ENCODE results near the gene NCOR1.

Gene NCOR1

GRCh38 chr17:16215273-16215964 lies at the start of gene NCOR1:
NCOR1 (minus strand) TSS chr17:16215534; CDS start chr17:16194569, 20,965 bp downstream.
- Mint-ChIP-seq H3K9me3 (no peaks in the 10 kb centered on the region), H3K36me3 (ENCODE audit: low read depth) (no peaks in the 10 kb centered on the region), H3K27me3 (ENCODE audit: low read depth) (no peaks in the 10 kb centered on the region), H3K4me1 (peaks cover 31% of the 10 kb centered on the region), H3K27ac (peak within 1 kb of the TSS; percentile 89 to 100 (median 98)), H3K4me3 (peak within 1 kb of the TSS; percentile 92 to 98 (median 93))
- TF ChIP-seq CTCF (IDR thresholded peaks at IDR 0.05; ENCODE audit: unreplicated experiment in 3 of 3), result peak; percentile 22 to 32 (median 32)

- H3K36me3 Mint-ChIP-seq (ENCODE audit: low read depth), result peaks cover 10% of the 10 kb centered on the region
- H3K27ac Mint-ChIP-seq, result no peak overlapping the region
- peaks cover 6% of the 10 kb centered on the region for H3K4me1 Mint-ChIP-seq
- TF ChIP-seq CTCF (IDR thresholded peaks at IDR 0.05; ENCODE audit: unreplicated experiment in 3 of 3), result no peak
- no peaks in the 10 kb centered on the region for H3K9me3 Mint-ChIP-seq
- no peak overlapping the region for H3K4me3 Mint-ChIP-seq
- H3K27me3 Mint-ChIP-seq (ENCODE audit: low read depth), result no peaks in the 10 kb centered on the region
These were observed 46.9 kb upstream of the NCOR1 start for GRCh38 chr17:16262201-16262600.

- Mint-ChIP-seq H3K36me3 (ENCODE audit: low read depth) (peaks cover 7% of the 10 kb centered on the region), H3K27ac (no peak overlapping the region), H3K27me3 (ENCODE audit: low read depth) (no peaks in the 10 kb centered on the region), H3K4me1 (peaks cover 7% of the 10 kb centered on the region), H3K4me3 (no peak overlapping the region), H3K9me3 (no peaks in the 10 kb centered on the region)
- no peak for TF ChIP-seq CTCF (IDR thresholded peaks at IDR 0.05; ENCODE audit: unreplicated experiment in 3 of 3)
These were observed 45.7 kb upstream of the NCOR1 start for GRCh38 chr17:16261049-16261448.

GRCh38 chr17:16259926-16260325 lies 44.6 kb upstream of the NCOR1 start:
- peaks cover 7% of the 10 kb centered on the region for H3K36me3 Mint-ChIP-seq (ENCODE audit: low read depth)
- no peaks in the 10 kb centered on the region for H3K27me3 Mint-ChIP-seq (ENCODE audit: low read depth)
- H3K27ac Mint-ChIP-seq, result no peak overlapping the region
- H3K4me3 Mint-ChIP-seq, result no peak overlapping the region
- no peak for TF ChIP-seq CTCF (IDR thresholded peaks at IDR 0.05; ENCODE audit: unreplicated experiment in 3 of 3)
- H3K9me3 Mint-ChIP-seq, result no peaks in the 10 kb centered on the region
- peaks cover 18% of the 10 kb centered on the region for H3K4me1 Mint-ChIP-seq

- H3K4me3 Mint-ChIP-seq, result no peak overlapping the region
- no peaks in the 10 kb centered on the region for H3K9me3 Mint-ChIP-seq
- no peak for TF ChIP-seq CTCF (IDR thresholded peaks at IDR 0.05; ENCODE audit: unreplicated experiment in 3 of 3)
- no peaks in the 10 kb centered on the region for H3K27me3 Mint-ChIP-seq (ENCODE audit: low read depth)
- peaks cover 20% of the 10 kb centered on the region for H3K4me1 Mint-ChIP-seq
- peak overlapping the region in 1 of 3 experiments; percentile 13 for H3K27ac Mint-ChIP-seq
- peaks cover 9% of the 10 kb centered on the region for H3K36me3 Mint-ChIP-seq (ENCODE audit: low read depth)
These were observed 43.6 kb upstream of the NCOR1 start for GRCh38 chr17:16258901-16259300.

- Mint-ChIP-seq H3K4me3 (peak overlapping the region in 2 of 3 experiments; percentile 1 to 21), H3K27ac (peak overlapping the region; percentile 86 to 94 (median 91)), H3K36me3 (ENCODE audit: low read depth) (peaks cover 12% of the 10 kb centered on the region), H3K4me1 (peaks cover 20% of the 10 kb centered on the region), H3K27me3 (ENCODE audit: low read depth) (no peaks in the 10 kb centered on the region), H3K9me3 (no peaks in the 10 kb centered on the region)
- TF ChIP-seq CTCF (IDR thresholded peaks at IDR 0.05; ENCODE audit: unreplicated experiment in 3 of 3), result no peak
These were observed 40.2 kb upstream of the NCOR1 start for GRCh38 chr17:16255481-16255921.
